Transverse colon (tissue), 4 donors: Measurements from ENCODE around the gene CDCA3.

Source experiments
- EP300 ChIP-seq: sonication (generic); formaldehyde crosslinking; IDR thresholded peaks from one replicate; pipeline ENCODE4 v1.6.1; 2017; ENCODE audit warnings: antibody characterized with exemption, low read depth
- POLR2A ChIP-seq: fragments of 450-650 bp; IDR thresholded peaks from one replicate; pipeline ENCODE4 v1.6.1; 2016; ENCODE audit warnings: antibody characterized with exemption, mild to moderate bottlenecking, moderate library complexity
- POLR2AphosphoS5 ChIP-seq, 3 donors: sonication (generic); formaldehyde crosslinking; IDR thresholded peaks; one replicate each; pipeline ENCODE4 v1.6.1; 2016; ENCODE audit warnings: antibody characterized with exemption in 3 of 3
- TF ChIP-seq, protein P1 (sequence below), 5 experiments: fragments of 200-600 bp in 3 of 5; fragments of 450-650 bp in 2 of 5; sonication (generic) in 3 of 5; IDR thresholded peaks; 1 replicate in 2 of 5; 2 replicates in 3 of 5; pipeline ENCODE4 v1.5.1; 2016 to 2017; ENCODE audit warnings: antibody characterized with exemption in 5 of 5, inconsistent platforms in 3 of 5, mild to moderate bottlenecking in 2 of 5, moderate library complexity in 1 of 5

GRCh38 chr12:6866920-6867412 is 15.9 kb upstream of the CDCA3 start:
- TF ChIP-seq EP300 (no peak), POLR2AphosphoS5 (IDR thresholded peaks at IDR 0.05) (no peak), POLR2A (no peak)
- TF ChIP-seq, protein P1, sequence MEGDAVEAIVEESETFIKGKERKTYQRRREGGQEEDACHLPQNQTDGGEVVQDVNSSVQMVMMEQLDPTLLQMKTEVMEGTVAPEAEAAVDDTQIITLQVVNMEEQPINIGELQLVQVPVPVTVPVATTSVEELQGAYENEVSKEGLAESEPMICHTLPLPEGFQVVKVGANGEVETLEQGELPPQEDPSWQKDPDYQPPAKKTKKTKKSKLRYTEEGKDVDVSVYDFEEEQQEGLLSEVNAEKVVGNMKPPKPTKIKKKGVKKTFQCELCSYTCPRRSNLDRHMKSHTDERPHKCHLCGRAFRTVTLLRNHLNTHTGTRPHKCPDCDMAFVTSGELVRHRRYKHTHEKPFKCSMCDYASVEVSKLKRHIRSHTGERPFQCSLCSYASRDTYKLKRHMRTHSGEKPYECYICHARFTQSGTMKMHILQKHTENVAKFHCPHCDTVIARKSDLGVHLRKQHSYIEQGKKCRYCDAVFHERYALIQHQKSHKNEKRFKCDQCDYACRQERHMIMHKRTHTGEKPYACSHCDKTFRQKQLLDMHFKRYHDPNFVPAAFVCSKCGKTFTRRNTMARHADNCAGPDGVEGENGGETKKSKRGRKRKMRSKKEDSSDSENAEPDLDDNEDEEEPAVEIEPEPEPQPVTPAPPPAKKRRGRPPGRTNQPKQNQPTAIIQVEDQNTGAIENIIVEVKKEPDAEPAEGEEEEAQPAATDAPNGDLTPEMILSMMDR (IDR thresholded peaks at IDR 0.05) = no peak
